Measurements from ENCODE around the gene RNASEH2A. TPM values are rescaled to one million over a fixed set of nuclear protein-coding genes. Genes with fewer than 3 reads are reported as not detected.

RNASEH2A gene
- total RNA-seq, 1 experiment from 2014 or later, result 72.9 TPM

- no peak for TF ChIP-seq PRDM15 (CRISPR knock-in tag; IDR thresholded peaks at IDR 0.05)
Observed at GRCh38 chr19:12793290-12794195, 12.8 kb upstream of the RNASEH2A start (continued).

GRCh38 chr19:12794196-12794941 lies 12.0 kb upstream of the RNASEH2A start:
- no peak for DNase-seq (ENCODE audit: low spot score)
- Mint-ChIP-seq H3K9me3 (no peaks in the 10 kb centered on the region), H3K27me3 (ENCODE audit: low read depth) (peaks cover 32% of the 10 kb centered on the region), H3K27ac (peak overlapping the region; percentile 44), H3K4me3 (peak overlapping the region; percentile 59), H3K4me1 (peaks cover 28% of the 10 kb centered on the region), H3K36me3 (peaks cover 10% of the 10 kb centered on the region)
- TF ChIP-seq ZNF121 (CRISPR knock-in tag; IDR thresholded peaks at IDR 0.05) (0 out of 2 replicates have a peak, but pooled peaks have one; percentile 21), ELF4 (CRISPR knock-in tag; IDR thresholded peaks at IDR 0.05; ENCODE audit: low read depth) (no peak), CREM (CRISPR knock-in tag; IDR thresholded peaks at IDR 0.05) (no peak)
- ChIA-PET CTCF (interaction anchor here (0.5 to 14.0 kb wide), 8 partner anchors 11 to 72 kb away, joined by 4 to 341 read pairs (median 18); partner anchors contain the start of gene RNASEH2A), POLR2A (interaction anchor here (0.6 to 3.1 kb wide), 2 partner anchors 13 to 16 kb away, joined by 4 to 29 read pairs; no protein-coding TSS in a partner anchor)
- ATAC-seq, result no peak

- POLR2A ChIA-PET, result interaction anchor here (0.6 to 1.7 kb wide), 2 partner anchors 14 to 29 kb away, joined by 3 to 4 read pairs; no protein-coding TSS in a partner anchor
- ATAC-seq (no peak), DNase-seq (ENCODE audit: low spot score) (no peak)
- Mint-ChIP-seq H3K27me3 (ENCODE audit: low read depth) (peaks cover 32% of the 10 kb centered on the region), H3K9me3 (no peaks in the 10 kb centered on the region), H3K4me3 (no peak overlapping the region), H3K4me1 (peaks cover 28% of the 10 kb centered on the region), H3K27ac (no peak overlapping the region), H3K36me3 (peaks cover 15% of the 10 kb centered on the region)
- TF ChIP-seq ATF2 (CRISPR knock-in tag; IDR thresholded peaks at IDR 0.05; ENCODE audit: borderline replicate concordance, low read depth), result no peak
- no peak for TF ChIP-seq ESRRA (CRISPR knock-in tag; IDR thresholded peaks at IDR 0.05; ENCODE audit: borderline replicate concordance)
- no peak for TF ChIP-seq NFYB (CRISPR knock-in tag; conservative IDR thresholded peaks at IDR 0.05; ENCODE audit: low read depth)
- no peak for TF ChIP-seq SMAD3 (CRISPR knock-in tag; IDR thresholded peaks at IDR 0.05; ENCODE audit: borderline replicate concordance)
- no peak for TF ChIP-seq MYBL2 (CRISPR knock-in tag; IDR thresholded peaks at IDR 0.05)
- TF ChIP-seq STAT6 (CRISPR knock-in tag; conservative IDR thresholded peaks at IDR 0.05; ENCODE audit: low read depth), result no peak
- TF ChIP-seq TCF7 (CRISPR knock-in tag; IDR thresholded peaks at IDR 0.05; ENCODE audit: low read depth), result no peak
- no peak for TF ChIP-seq SOX15 (CRISPR knock-in tag; IDR thresholded peaks at IDR 0.05)
- no peak for TF ChIP-seq TEAD4 (CRISPR knock-in tag; IDR thresholded peaks at IDR 0.05)
- no peak for TF ChIP-seq TEAD1 (CRISPR knock-in tag; IDR thresholded peaks at IDR 0.05)
- no peak for TF ChIP-seq ZMAT4 (CRISPR knock-in tag; IDR thresholded peaks at IDR 0.05)
- TF ChIP-seq USF2 (CRISPR knock-in tag; IDR thresholded peaks at IDR 0.05), result no peak
- TF ChIP-seq ZBTB43 (CRISPR knock-in tag; IDR thresholded peaks at IDR 0.05), result no peak
- CTCF ChIA-PET, result interaction anchor here (0.5 to 14.0 kb wide), 12 partner anchors 11 to 92 kb away, joined by 4 to 341 read pairs (median 11); partner anchors contain the start of gene RNASEH2A
Observed at GRCh38 chr19:12794971-12795381, 11.4 kb upstream of the RNASEH2A start.
